Measurements from ENCODE around the gene NPAS3.
A peak's percentile ranks its signal among the peaks of the same experiment; 100 is the strongest.

Gene NPAS3

GRCh38 chr14:33842299-33842698, 903.6 kb downstream of the NPAS3 start:
- TF ChIP-seq CTCF (IDR thresholded peaks at IDR 0.05; ENCODE audit: insufficient read depth, low read depth, low read length, missing control alignments) = no peak
- H3K4me3 ChIP-seq (ENCODE audit: low read length) = no peak overlapping the region
- peak; percentile 95 for DNase-seq (ENCODE audit: low read depth)

GRCh38 chr14:33844118-33844517, 905.4 kb downstream of the NPAS3 start:
- no peak for DNase-seq (ENCODE audit: low read depth)

GRCh38 chr14:33846100-33846824, 907.6 kb downstream of the NPAS3 start:
- DNase-seq (ENCODE audit: low read depth) = no peak
- no peak overlapping the region for H3K4me3 ChIP-seq (ENCODE audit: low read length)
- no peak for TF ChIP-seq CTCF (IDR thresholded peaks at IDR 0.05; ENCODE audit: insufficient read depth, low read depth, low read length, missing control alignments)

More at GRCh38 chr14:33844118-33844517, 905.4 kb downstream of the NPAS3 start:
- H3K4me3 ChIP-seq (ENCODE audit: low read length) = no peak overlapping the region
- TF ChIP-seq CTCF (IDR thresholded peaks at IDR 0.05; ENCODE audit: insufficient read depth, low read depth, low read length, missing control alignments) = no peak

GRCh38 chr14:33847066-33847465, 908.4 kb downstream of the NPAS3 start:
- no peak for DNase-seq (ENCODE audit: low read depth)
- no peak for TF ChIP-seq CTCF (IDR thresholded peaks at IDR 0.05; ENCODE audit: insufficient read depth, low read depth, low read length, missing control alignments)
- no peak overlapping the region for H3K4me3 ChIP-seq (ENCODE audit: low read length)

- no peak overlapping the region for H3K4me3 ChIP-seq (ENCODE audit: low read length)
- TF ChIP-seq CTCF (IDR thresholded peaks at IDR 0.05; ENCODE audit: insufficient read depth, low read depth, low read length, missing control alignments) = no peak
- DNase-seq (ENCODE audit: low read depth) = no peak
Observed at GRCh38 chr14:33848009-33848408, 909.3 kb downstream of the NPAS3 start.

GRCh38 chr14:33848706-33849454, 910.2 kb downstream of the NPAS3 start:
- DNase-seq (ENCODE audit: low read depth) = peak; percentile 75
- H3K4me3 ChIP-seq (ENCODE audit: low read length) = no peak overlapping the region
- TF ChIP-seq CTCF (IDR thresholded peaks at IDR 0.05; ENCODE audit: insufficient read depth, low read depth, low read length, missing control alignments) = peak; percentile 58

All from epithelial cell of esophagus (primary cell).